CD1c-positive myeloid dendritic cell (primary cell): Measurements from ENCODE around the gene KLHL42.
A peak's percentile ranks its signal among the peaks of the same experiment; 100 is the strongest.
"Not testable (repeated sequence)": the region's sequence is repeated elsewhere in the genome, so short reads cannot be mapped to it uniquely, and the experiment has no call there.

Experiments
- DNase-seq: peaks from one replicate; pipeline ENCODE4 v3.0.0-alpha.2; 2016; ENCODE audit errors: extremely low spot score

KLHL42 gene

GRCh38 chr12:27817766-27818165 is 37.7 kb downstream of the KLHL42 start:
- DNase-seq, result no peak

- no peak for DNase-seq
These were observed 38.4 kb downstream of the KLHL42 start for GRCh38 chr12:27818401-27818918.

- no peak for DNase-seq
These were observed 40.5 kb downstream of the KLHL42 start for GRCh38 chr12:27820564-27820963.

- DNase-seq, result peak; percentile 59
These were observed 41.4 kb downstream of the KLHL42 start for GRCh38 chr12:27821259-27821973.

GRCh38 chr12:27822076-27822712 is 42.2 kb downstream of the KLHL42 start:
- peak; percentile 1 for DNase-seq

- no peak for DNase-seq
These were observed 43.0 kb downstream of the KLHL42 start for GRCh38 chr12:27823038-27823437.

GRCh38 chr12:27824126-27824842 is 44.3 kb downstream of the KLHL42 start:
- DNase-seq, result no peak

GRCh38 chr12:27826076-27826475 is 46.0 kb downstream of the KLHL42 start:
- DNase-seq, result no peak

GRCh38 chr12:27828196-27828595 is 48.2 kb downstream of the KLHL42 start:
- no peak for DNase-seq

GRCh38 chr12:27838543-27839185 is 58.6 kb downstream of the KLHL42 start:
- no peak for DNase-seq

GRCh38 chr12:27840229-27840999 is 60.4 kb downstream of the KLHL42 start:
- DNase-seq, result peak; percentile 3

GRCh38 chr12:27841392-27841882 is 61.4 kb downstream of the KLHL42 start:
- DNase-seq, result no peak

- DNase-seq, result no peak
These were observed 63.7 kb downstream of the KLHL42 start for GRCh38 chr12:27843714-27844245.

- no peak for DNase-seq
These were observed 64.5 kb downstream of the KLHL42 start for GRCh38 chr12:27844366-27845090.

GRCh38 chr12:27845187-27845586 is 65.2 kb downstream of the KLHL42 start:
- DNase-seq, result no peak

GRCh38 chr12:27845706-27846105 is 65.7 kb downstream of the KLHL42 start:
- DNase-seq, result not testable (repeated sequence)

GRCh38 chr12:27847293-27847692 is 67.3 kb downstream of the KLHL42 start:
- not testable (repeated sequence) for DNase-seq

GRCh38 chr12:27851311-27851710 is 71.3 kb downstream of the KLHL42 start:
- DNase-seq, result no peak

- no peak for DNase-seq
These were observed 72.1 kb downstream of the KLHL42 start for GRCh38 chr12:27852117-27852516.
